ENCODE results near the gene PAQR7. TPM values are rescaled to one million over a fixed set of nuclear protein-coding genes. Genes with fewer than 3 reads are reported as not detected.

PAQR7 gene
- total RNA-seq, 2 donors from 2014 or later, result 5.2 to 6.3 TPM

DNA sequence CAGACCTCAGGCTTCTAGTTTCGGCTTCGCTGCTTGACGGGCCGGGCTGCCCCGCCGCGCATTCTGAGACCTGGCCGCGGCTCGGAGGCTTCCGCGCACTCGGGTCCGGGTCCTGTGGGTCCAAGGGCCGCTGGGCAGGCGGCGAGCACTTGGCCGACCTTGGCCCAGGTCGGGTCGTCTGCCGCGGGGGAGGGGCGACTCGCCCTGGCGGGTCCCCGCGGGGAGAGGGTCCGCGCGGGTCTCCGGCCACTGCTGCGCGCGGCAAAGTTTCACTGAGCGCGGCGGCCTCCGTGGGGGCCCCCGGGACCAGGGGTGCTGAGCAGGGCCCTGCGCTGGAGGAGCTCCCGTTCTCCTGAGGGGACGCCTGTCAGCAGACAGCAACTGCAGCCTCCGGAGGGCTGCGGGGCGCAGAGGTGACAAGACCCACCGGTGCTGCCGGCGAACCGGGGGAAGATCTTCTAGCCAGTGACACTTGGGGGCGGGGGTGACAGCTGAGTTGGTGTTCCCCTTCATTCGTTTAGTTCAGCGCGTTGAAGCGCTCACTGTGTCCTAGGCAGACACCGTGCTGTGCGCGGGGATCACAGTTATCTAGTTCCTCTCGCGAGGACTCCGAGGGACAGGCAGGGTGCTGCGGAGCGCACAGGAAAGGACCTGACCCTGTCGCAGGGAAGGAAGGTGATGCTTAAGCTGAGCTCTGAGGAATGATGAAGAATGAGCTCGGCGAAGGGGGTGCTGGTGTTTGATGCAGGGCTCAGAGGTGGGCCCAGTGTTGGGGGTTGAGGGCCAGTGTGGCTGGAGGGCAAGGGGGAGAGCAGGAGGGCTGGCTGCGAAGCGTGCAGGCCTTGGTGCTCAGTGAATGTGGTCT, 55.0 kb downstream of the PAQR7 start:
- ATAC-seq (peak; percentile 80 to 84), DNase-seq (ENCODE audit: low spot score) (peak; percentile 84)
- Mint-ChIP-seq H3K4me3 (peak overlapping the region; percentile 98), H3K27ac (peak overlapping the region; percentile 88 to 93), H3K27me3 (no peaks in the 10 kb centered on the region), H3K4me1 (ENCODE audit: low read depth in 2 of 2) (peaks cover 30 to 37% of the 10 kb centered on the region in 2 donors), H3K36me3 (no peaks in the 10 kb centered on the region), H3K9me3 (no peaks in the 10 kb centered on the region)

DNA sequence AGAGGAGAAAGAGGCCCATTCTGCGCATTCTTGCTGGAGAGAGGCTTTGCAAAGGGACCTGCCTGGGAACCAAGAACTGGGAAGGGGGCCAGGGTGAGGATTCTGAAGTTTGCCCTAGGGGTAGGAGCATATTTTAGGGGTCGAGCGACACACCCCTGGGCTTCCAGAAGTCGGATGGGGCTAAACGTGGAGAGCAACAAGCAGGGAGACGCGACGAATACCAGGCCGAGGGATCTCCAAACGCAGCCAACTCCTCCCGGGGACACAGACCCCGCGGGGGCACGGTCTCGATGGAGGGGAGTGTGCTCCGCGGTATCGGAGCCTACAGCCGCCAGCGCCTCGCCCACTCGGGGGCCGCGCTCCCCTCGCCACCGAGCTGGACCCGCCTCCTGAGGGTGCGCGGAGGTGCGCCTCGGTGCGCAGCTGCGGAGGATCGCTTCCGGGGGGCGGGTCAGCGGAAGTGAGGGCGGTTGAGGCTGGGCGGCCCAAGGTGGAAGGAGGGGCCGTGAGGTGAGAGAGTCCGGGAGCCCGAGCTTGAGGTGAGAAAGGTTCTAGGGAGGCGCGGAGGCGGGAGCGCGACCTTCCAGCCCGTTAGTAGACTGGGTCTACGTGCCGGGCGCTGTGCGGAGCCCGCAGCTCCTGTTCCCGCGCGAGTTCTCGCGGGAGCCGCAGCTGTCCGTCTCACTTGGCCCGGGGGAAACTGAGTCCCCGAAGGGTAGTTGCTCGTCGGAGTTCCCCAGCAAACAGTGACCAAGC, 55.8 kb downstream of the PAQR7 start, which contains the start of gene MTFR1L:
MTFR1L (plus strand) TSS at position 464 of the 756 bp plus-strand sequence. CDS start 3,151 bp downstream, outside the sequence.
- Mint-ChIP-seq H3K9me3 (no peaks in the 10 kb centered on the region), H3K4me3 (peak within 1 kb of the TSS; percentile 98), H3K27ac (peak within 1 kb of the TSS; percentile 88 to 93), H3K36me3 (no peaks in the 10 kb centered on the region), H3K4me1 (ENCODE audit: low read depth in 2 of 2) (peaks cover 34 to 37% of the 10 kb centered on the region in 2 donors), H3K27me3 (no peaks in the 10 kb centered on the region)
- peak; percentile 93 for DNase-seq (ENCODE audit: low spot score)
- peak; percentile 93 to 94 for ATAC-seq

DNA sequence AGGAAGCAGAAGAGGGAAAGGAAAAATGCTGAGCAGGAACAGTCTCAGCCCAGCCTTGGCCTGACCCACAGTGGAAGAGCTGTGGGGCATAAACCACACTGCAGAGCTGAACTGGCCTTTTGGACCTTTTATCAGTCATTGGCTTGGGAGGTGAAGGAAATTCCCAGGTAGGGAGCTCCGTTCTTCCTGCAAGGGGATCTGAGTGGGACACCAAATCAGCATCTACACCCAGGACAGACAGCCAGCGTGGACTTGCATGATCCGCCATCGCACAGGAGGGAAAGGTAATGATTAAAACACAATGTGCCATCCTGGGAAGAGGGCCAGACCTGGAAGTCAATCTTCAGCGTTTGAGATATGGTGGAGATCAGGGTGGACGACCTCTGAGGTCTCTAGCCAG, 56.9 kb downstream of the PAQR7 start:
- ATAC-seq (no peak), DNase-seq (ENCODE audit: low spot score) (no peak)
- Mint-ChIP-seq H3K36me3 (no peaks in the 10 kb centered on the region), H3K27me3 (no peaks in the 10 kb centered on the region), H3K27ac (peak overlapping the region; percentile 88 to 93), H3K9me3 (no peaks in the 10 kb centered on the region), H3K4me3 (peak overlapping the region; percentile 92), H3K4me1 (ENCODE audit: low read depth in 2 of 2) (peaks cover 34 to 37% of the 10 kb centered on the region in 2 donors)

DNA sequence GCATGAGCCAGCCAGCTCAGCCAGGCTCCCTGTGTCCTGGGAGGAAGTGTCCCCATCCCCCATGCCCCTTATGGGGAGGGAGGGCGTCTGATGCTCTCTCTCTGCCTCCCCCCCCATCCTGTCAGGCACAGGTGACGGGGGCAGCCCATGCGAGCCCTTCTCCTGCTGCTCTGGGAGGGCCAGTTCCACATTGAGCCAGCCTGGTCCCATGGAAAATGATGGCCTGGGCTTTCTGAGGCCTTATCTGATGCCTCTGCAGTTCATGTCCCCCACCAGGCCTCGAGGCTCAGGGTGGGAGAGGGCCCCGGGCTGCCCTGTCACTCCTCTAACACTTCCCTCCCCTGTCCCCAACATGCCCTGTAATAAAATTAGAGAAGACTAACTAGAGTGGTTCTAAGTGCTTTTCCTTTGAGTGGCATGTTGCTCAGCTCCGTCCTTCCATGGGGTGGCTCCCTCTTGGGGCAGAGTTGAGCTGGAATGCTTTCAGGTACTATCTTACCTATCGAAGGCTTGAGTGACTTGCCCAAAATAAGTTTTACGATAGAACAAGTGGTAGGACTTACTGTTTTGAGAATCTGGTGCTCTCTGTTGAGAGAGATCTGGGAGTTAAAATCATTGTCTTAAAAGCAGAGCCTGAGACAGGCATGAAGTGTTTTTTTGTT, 57.5 kb downstream of the PAQR7 start:
- no peaks in the 10 kb centered on the region for H3K27me3 Mint-ChIP-seq
- peak overlapping the region; percentile 88 to 93 for H3K27ac Mint-ChIP-seq
- DNase-seq (ENCODE audit: low spot score) (no peak), ATAC-seq (no peak)
- H3K4me3 Mint-ChIP-seq, result peak overlapping the region; percentile 92
- peaks cover 37% of the 10 kb centered on the region in 2 donors for H3K4me1 Mint-ChIP-seq (ENCODE audit: low read depth in 2 of 2)
- no peaks in the 10 kb centered on the region for H3K9me3 Mint-ChIP-seq
- H3K36me3 Mint-ChIP-seq, result no peaks in the 10 kb centered on the region

DNA sequence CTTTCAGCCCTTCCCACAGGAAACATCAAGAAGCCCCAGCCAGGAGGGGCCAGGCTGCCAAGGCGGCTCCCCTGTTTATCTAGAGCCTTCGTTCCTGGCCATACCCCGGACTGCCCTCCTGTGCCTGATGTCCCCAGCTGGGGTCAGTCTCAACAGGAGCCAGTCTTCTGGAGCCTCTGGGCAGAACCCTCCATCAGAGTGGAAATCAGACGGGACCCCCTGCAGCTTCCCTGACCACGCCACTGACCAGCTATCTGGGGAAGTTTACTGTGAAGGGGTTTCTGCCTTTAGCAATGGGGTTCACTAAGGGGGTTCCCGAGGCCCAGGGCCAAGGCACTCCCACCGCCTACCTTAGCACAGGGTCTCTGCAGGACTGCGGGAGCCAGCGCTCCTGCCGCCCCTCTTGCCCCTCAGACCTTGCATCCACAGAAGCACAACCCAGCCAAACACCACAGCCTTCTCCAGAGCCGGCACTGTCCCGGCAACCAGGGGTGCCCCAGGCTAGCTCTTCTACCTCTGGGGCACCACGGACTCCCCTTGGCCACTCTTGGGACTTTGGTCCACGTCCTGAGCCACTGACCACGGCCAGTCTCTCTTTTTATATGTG, 59.3 kb downstream of the PAQR7 start:
- H3K9me3 Mint-ChIP-seq, result no peaks in the 10 kb centered on the region
- peaks cover 25 to 28% of the 10 kb centered on the region in 2 donors for H3K4me1 Mint-ChIP-seq (ENCODE audit: low read depth in 2 of 2)
- no peaks in the 10 kb centered on the region for H3K27me3 Mint-ChIP-seq
- no peaks in the 10 kb centered on the region for H3K36me3 Mint-ChIP-seq
- H3K27ac Mint-ChIP-seq, result no peak overlapping the region
- ATAC-seq, result no peak
- DNase-seq (ENCODE audit: low spot score), result no peak
- H3K4me3 Mint-ChIP-seq, result no peak overlapping the region

DNA sequence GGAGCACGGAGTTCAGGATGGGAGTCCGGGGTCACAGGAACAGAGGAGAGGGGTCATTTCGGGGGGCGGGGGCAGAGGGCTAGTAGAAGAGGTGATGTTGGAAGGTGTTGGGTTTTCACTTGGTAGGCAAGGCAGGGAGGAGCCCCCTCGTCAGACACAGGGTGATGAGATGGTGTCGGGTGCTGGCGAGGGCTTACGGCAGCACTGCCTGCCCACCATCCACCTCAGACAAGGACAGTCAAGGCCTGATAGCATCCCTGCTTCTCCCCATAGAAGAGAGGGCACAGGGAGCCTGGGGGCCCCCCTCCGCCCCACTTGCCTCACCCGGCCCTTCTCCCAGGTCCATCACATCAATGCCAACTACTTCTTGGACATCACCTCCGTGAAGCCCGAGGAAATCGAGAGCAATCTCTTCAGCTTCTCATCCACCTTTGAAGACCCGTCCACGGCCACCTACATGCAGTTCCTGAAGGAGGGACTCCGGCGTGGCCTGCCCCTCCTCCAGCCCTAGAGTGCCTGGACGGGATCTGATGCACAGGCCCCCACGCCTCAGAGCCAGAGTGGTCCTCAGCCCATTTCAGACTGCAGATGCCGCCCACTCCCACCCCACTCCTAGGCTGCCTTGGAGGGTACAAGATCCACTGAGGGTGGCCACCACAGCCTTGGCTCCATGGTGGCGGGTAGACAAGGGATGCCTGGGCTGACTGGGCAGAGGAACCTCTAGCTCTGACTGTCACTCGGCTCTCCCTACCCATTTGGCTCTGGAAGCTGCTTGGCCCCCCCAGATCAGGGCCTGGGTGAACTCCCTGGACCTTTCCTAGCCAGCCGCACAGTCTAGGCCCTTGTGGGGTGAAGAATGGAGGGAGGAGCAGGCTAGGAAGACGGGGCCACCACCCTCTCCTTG, 60.0 kb downstream of the PAQR7 start:
- Mint-ChIP-seq H3K36me3 (no peaks in the 10 kb centered on the region), H3K9me3 (no peaks in the 10 kb centered on the region), H3K27me3 (no peaks in the 10 kb centered on the region), H3K27ac (no peak overlapping the region), H3K4me3 (no peak overlapping the region), H3K4me1 (ENCODE audit: low read depth in 2 of 2) (peaks cover 17 to 21% of the 10 kb centered on the region in 2 donors)
- DNase-seq (ENCODE audit: low spot score), result no peak
- no peak for ATAC-seq

DNA sequence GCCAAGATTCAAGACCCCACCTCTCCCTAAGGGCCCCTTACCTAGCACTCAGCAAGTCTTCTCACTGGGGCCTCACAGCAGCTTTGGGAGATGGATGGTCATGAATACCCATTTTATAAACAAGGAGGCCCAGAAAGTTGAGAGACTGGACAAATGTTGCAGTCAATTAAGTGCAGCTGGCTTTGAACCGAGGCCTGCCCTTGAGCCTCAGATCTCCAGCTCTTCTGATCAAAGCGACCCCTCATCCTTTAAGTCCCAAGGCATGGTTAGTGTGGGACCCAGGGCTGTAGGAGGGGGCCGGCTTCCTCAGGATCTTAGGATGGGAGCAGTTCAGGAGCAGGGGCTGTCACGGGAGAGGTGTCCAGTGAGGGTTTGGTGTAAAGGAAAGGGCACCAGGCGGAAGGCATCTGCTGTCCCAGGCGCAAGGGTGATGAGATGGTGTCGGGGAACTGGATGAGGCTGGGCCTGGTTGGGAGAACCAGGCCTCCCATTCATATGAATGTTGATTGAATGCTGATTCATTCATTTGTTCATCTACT, 60.9 kb downstream of the PAQR7 start:
- Mint-ChIP-seq H3K27ac (no peak overlapping the region), H3K4me1 (ENCODE audit: low read depth in 2 of 2) (peaks cover 17 to 21% of the 10 kb centered on the region in 2 donors), H3K36me3 (no peaks in the 10 kb centered on the region), H3K27me3 (no peaks in the 10 kb centered on the region), H3K4me3 (no peak overlapping the region), H3K9me3 (no peaks in the 10 kb centered on the region)
- ATAC-seq (no peak), DNase-seq (ENCODE audit: low spot score) (no peak)

DNA sequence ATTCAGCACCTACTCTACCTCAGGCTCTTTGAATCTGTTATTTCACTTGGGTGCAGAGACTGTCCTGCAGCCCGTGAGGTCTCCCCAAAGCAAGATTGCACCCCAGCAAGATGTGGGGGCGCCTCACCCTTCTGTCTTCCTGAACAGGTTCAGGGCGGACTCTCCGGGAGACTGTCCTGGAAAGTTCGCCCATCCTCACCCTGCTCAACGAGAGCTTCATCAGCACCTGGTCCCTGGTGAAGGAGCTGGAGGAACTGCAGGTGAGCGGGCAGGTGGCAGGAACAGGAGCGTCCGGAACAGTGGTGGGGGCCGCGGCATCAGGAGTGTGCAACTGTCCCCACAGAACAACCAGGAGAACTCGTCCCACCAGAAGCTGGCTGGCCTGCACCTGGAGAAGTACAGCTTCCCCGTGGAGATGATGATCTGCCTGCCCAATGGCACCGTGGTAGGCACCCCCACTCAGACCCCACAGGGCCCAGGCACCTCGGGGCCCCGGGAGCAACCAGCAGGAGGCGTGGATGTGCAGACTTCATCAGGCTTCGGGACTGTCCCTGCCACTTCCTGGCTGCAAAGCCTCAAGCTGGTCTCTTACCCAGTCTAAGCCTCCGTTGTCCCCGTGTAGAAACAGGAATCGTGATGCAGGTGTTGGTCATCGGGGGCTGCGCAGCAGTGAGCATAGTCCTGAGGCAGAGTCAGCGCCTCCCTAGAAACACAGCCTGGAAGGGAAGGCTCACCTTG, 61.6 kb downstream of the PAQR7 start:
- no peak overlapping the region for H3K4me3 Mint-ChIP-seq
- DNase-seq (ENCODE audit: low spot score) (no peak), ATAC-seq (no peak)
- no peaks in the 10 kb centered on the region for H3K36me3 Mint-ChIP-seq
- H3K27ac Mint-ChIP-seq, result no peak overlapping the region
- peaks cover 9 to 15% of the 10 kb centered on the region in 2 donors for H3K4me1 Mint-ChIP-seq (ENCODE audit: low read depth in 2 of 2)
- H3K9me3 Mint-ChIP-seq, result no peaks in the 10 kb centered on the region
- H3K27me3 Mint-ChIP-seq, result no peaks in the 10 kb centered on the region

DNA sequence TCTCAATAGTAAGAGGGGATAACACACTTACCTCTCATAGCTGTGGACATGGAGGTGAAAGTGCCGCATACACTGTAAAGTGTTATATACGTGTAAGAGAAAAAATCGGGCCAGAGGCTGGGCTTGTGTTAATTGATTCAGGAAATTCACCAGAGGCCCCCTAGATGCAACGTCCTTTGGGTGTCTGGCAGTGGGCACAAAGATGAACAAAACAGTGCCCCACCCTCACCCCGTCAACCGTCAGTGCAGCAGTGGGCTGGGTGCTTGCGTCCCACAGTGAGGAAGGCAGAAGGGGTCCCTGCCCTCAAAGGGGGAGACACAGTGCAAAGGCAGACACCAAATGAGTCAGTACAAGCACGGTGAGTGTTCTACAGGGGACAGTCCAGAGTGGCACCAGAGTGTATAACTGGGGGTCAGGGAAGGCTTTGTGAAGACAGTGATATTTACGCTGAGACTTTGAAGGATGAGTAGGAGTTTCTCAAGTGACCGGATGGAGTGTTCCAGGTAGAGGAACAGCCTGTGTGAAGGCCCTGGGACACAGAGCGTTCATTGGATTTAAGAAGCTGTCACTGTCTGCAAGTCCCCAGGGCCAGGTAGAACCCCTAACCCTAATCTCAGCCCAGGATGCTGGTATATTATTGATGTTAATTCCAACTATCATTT, 62.3 kb downstream of the PAQR7 start:
- H3K4me1 Mint-ChIP-seq (ENCODE audit: low read depth in 2 of 2), result peaks cover 2 to 8% of the 10 kb centered on the region in 2 donors
- no peaks in the 10 kb centered on the region for H3K9me3 Mint-ChIP-seq
- no peaks in the 10 kb centered on the region for H3K27me3 Mint-ChIP-seq
- DNase-seq (ENCODE audit: low spot score) (no peak), ATAC-seq (no peak)
- H3K4me3 Mint-ChIP-seq, result no peak overlapping the region
- H3K27ac Mint-ChIP-seq, result peak overlapping the region in 1 of 2 donors; percentile 21
- no peaks in the 10 kb centered on the region for H3K36me3 Mint-ChIP-seq
